ENCODE data around the gene LRRC71. TPM values are rescaled to one million over a fixed set of nuclear protein-coding genes. Genes with fewer than 3 reads are reported as not detected.

The LRRC71 gene
- total RNA-seq, 1 donor from 2014 or later: 2.5 TPM

DNA sequence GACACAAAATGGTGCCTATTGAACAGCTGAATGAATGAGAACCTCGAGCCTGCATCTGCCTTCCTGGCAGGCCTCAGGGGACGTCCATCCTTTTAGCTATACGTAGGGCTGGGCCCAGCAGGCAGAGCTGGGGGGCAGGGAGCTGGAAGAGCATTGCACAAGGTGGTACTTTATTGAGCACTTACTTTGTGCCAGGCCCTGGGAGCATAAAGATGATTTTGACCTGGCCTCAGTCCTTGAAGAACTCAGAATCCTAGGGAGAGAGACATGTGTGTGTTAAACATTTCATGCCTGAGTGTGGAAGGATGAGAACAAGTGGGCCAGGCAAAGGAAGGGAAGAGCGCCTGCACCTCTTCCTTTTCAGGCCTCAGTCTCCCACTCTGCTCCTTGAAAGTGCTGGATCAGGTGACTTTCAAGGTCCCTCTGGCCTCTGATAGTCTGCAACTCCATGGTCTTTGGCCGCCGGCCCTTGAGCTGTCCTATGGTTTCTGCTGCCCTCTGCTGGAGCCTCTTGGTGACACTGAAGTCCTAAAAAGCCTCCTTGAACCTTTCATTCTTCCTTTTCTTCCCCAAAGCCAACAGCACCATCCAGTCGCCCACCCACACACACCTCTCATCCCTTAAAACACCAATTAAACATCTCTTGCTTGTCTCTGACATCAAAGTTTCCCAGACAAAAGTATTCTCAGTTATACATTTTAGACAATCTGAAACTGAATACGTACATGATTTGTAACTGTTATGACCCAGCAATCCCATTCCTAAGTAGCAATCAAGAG lies 30.4 kb upstream of the LRRC71 start:
- peak; percentile 21 for ATAC-seq
- intact Hi-C loops (cut with DNase I): no loop called here
- peak; percentile 92 for DNase-seq (ENCODE audit: low spot score)

DNA sequence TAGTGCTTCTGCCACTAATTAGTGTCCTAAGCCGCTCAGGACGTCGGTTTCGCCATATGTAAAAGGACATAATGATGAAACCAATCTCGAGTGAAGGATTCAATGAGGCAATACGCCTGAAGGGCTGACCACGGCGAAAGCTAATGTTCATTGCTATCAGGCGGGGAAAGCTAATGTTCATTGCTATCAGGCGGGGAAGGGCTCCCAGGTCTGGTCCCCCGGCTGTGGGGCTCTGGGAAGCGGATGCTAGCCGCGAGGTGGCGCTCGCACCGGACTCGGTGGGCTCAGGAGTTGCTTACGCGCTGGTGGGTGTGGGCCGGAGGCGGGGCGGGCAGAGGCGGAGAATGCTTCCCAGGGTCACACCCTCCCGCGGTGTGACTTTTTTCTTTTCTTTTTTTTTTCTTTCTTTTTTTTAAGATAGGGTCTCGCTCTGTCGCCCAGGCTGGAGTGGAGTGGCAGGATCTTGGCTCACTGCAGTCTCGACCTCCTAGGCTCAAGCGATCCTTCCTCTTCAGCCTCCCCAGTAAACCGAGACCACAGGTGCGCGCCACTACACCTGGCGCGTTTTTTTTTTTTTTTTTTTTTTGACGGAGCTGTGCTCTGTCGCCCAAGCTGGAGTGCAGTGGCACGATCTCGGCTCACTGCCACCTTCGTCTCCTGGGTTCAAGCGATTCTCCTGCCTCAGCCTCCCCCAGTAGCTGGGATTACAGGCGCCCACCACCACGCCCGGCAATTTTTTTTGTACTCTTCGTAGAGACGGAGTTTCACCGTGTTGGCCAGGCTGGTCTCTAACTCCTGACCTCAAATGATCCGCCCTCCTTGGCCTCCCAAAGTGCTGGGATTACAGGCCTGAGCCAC lies 28.0 kb upstream of the LRRC71 start:
- intact Hi-C loops (cut with DNase I): no loop called here
- peak; percentile 97 for DNase-seq (ENCODE audit: low spot score)
- peak; percentile 89 for ATAC-seq

DNA sequence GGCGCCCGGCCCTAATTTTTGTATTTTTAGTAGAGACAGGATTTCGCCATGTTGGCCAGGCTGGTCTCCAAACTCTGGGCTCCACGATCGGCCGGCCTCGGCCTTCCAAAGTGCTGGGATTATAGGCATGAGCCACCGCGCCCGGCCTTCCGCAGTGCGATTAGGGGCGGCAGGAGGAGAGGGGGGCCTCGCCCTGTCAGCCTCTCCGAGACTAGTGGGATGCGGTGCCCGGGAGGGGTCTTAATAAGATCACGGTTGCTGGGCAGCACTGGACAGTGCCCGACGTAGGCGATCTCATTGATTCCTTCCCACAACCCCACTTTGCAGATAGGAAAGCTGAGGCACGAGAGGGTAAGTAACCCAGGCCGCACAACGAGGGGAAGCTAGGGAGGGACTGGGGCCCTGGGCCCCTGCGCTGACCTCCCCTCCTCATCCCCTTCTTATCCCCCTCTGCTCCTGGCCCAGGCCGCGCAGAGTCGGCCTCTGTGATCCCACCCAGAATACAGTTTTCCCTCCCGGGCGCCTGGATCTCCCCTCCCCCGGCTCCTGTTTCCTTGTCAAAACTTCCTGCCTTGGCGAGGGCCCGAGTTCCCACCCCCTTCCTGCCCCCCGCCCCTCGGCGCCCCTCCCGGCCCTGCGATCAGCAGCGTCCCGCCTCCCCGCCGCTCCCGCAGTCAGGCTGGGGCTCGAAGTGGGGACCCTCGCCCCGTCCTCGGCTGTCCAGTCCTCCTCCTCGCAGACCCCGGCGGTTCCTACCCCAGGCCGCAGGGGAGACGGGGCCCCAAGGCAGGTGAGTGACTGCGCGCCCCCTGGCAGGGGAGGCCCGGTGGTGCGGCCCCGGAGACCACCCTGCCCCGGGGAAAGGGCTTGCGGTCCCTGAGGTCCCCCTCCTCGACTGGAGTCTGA lies 27.1 kb upstream of the LRRC71 start, which contains the start of gene PEAR1:
Gene PEAR1 (plus strand): TSS at position 671 of the 906 bp plus-strand sequence. CDS start 10,209 bp downstream, outside the sequence.
- DNase-seq (ENCODE audit: low spot score): peak; percentile 86

DNA sequence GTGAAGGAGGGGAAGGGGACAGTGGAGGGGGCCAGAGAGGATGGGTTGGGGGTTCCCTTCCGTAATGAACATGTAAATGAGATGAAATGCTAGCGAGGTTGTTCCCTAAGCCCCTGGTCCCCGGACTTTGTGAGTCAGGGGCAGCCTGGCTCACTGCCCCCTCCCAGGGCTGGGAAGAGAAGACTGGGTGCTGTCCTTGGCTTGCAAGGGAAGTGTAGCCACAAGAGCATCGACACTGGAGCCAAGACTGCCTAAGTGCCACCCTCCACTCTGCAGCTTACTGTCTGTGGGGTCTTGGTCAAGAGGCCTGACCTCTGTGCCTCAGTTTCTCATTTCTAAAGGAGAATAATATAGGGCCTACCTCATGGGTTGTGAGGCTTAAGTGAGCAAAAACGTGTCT lies 26.4 kb upstream of the LRRC71 start:
- intact Hi-C loops (cut with DNase I): no loop called here
- DNase-seq (ENCODE audit: low spot score) (no peak), ATAC-seq (no peak)

More for the DNA sequence above, 27.1 kb upstream of the LRRC71 start, which contains the start of gene PEAR1:
- ATAC-seq: peak; percentile 49
- intact Hi-C loops (cut with DNase I): no loop called here

DNA sequence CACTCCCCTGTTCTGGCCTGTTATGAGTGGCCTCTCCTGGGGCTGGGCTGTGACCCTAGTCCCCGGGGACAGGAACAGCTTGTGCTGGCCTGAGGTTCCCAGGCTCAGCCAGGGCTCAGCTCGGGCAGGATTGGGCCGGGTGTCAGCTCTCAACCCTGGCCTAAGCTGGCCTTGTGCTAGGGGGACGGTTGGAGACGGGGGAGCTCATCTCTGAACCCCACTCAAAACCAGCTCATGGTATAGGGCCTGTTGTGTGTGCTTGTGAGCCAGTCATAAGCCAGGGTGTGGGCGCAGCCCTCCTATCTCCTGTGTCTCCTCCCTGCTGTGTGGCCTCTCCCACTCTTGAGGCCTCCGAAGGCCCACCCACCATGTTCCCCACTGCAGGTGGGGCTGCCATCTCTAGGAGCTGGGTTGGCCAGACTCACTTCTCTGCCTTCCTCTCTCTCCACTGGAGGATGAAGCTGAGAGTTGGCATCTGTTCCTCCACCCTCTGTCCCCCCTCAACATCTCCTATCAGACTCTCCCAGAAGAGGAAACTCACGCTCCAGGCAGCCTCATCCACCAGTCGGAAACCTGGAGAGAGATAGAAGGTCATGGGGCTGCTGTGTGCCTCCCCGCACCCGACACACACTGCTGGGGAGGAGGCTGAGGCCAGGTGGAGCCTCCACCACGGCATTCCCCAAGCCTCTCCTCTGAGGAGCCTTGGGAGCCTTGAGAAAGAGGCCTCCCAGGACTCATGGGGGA lies 25.5 kb upstream of the LRRC71 start:
- ATAC-seq (peak; percentile 61), DNase-seq (ENCODE audit: low spot score) (no peak)
- intact Hi-C loops (cut with DNase I): no loop called here

DNA sequence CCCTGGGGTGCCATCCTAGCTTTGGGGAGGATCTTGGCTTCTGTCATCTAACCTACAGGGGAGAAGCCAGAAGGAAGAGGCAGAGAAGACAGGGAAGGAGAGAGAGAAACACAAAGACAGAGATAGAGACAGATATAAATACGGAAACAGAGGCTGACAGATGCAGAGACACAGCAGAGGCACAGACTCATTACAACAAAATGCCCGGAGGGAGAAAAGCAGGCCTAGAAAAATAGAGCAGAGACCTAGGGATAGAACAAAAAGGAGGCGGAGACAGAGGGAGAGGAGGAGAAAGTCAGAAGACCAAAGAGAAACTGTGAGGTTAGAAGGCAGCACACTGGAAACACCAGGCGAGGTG lies 25.0 kb upstream of the LRRC71 start:
- ATAC-seq (peak; percentile 2), DNase-seq (ENCODE audit: low spot score) (no peak)
- intact Hi-C loops (cut with DNase I): no loop called here

DNA sequence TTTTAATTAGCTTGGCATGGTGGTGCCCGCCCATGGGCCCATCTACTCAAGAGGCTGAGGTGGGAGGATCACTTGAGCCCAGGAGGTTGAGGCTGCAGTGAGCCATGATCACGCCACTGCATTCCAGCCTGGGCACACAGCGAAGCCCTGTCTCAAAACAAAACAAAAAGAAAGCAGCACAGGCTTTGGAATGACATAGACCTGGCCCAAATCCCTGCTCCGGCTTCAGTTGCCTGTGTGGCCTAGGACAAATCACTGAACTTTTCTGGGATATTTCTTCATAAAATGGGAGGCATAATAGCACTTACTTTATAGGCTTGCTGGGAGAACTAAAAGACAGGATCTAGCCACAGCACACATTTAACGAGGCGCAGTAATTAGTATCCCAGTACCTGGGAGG lies 24.5 kb upstream of the LRRC71 start:
- intact Hi-C loops (cut with DNase I): no loop called here
- no peak for DNase-seq (ENCODE audit: low spot score)
- no peak for ATAC-seq

DNA sequence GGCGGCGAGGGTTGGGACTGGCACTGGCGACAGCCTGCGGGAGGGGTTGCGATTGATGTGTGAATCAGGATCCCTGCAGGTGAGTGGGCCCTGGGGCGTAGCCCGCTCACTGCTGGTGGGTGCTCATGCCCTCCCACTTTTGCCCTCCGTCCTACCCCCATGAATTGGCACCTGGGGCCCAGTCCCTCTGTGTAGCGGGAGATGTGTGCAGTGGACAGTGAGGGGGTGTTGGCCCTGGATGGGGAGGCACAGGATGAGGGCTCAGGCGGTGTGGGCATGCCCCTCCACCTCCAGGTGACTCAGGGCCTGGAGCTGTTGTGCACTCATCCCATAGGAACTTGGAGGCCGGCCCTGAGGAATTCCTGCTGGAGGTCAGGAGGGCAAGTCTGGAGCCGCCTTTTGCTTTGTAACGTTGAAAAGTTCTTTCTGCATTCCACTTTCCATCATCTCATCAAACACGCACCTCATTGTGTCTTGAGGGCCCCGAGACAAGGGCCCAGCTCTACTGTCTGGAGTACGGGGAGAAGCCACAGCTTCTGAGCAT lies 23.9 kb upstream of the LRRC71 start:
- ATAC-seq: no peak
- no peak for DNase-seq (ENCODE audit: low spot score)
- intact Hi-C loops (cut with DNase I): no loop called here

DNA sequence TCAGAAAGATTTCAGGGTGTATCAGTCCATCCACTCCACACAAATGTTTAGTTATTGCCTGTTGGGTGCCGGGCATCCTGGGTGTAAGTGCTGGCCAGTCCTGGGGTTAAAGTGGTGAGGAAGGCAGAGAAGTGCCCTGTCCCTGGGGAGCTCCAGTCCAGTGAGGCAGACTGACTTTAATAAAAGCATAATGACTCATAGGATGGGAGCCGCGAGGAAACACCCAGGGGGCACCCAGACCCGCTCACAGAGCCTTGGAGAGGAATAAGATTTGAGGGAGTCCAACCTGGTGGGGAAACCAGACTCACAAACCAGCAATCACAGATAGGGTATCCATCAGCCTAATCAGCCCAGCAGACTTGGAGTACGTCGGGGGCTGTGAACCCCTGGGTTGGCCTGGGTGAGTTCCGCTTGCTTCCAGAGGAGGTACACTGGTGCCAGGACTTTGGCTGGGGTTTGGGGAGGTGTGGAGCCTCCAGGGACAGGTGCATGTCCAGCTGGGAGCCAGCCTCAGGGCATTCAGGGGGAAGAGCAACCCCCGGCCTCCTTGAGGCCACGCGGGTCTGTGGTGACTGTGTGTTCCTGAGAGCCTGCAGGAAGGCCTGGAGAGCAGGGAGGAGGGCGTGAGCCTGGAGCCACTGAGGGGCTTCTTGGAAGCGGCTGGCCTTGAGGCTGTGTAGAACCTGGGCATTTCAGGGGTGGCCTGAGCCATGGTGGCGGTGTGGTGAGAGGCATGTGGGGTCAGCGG lies 23.2 kb upstream of the LRRC71 start:
- DNase-seq (ENCODE audit: low spot score) (no peak), ATAC-seq (no peak)
- intact Hi-C loops (cut with DNase I): no loop called here

DNA sequence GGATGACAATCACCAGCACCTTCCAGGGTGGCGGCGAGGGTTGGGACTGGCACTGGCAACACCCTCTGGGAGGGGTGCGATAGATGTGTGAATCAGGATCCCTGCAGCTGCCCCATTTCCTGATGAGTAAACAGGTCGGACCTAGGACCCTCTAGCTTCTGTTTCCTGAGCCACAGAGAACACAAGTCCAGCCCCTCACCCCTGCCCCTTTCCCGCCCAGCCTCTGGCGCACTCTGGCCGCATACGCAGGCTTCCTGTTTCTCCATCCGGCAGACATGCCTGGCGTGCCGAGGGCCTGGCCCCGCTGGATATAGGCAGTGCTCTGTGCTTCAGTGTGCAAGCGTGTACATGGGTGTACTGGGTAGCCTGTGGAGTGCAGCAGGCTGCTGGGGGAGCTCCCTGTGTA lies 22.3 kb upstream of the LRRC71 start:
- DNase-seq (ENCODE audit: low spot score): no peak

DNA sequence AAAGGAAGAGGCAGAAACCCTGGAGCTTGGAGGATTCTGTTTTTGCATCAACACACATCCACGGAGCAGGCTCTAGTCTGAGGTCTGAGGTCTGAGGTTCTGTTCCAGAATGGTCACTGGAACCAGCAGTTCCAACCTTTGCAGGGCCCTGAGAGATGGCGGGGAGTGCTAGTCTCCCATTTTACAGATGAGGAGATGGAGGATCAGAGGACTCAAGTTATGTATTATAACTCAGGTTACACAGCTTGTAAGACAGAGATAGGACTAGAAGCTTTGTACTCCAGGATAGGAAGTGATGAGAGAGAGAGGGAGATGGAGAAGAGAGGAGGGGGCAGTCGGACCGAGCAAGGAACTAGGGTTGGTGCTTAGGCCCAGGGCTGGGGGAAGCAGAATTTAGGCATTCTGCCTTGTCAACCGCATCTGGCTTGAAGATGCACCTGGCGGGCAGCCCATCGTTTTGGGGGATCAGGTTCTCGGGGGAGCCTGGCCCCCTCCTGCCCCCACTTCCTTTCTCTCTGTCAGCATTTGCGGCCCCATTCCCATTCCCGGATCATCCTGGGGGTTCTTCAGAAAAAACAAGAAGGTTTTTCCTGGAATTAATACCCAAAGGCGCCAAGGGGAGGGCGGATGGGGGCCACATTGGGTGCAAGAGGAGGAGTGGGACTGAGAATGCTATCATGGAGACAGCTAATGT lies 21.3 kb upstream of the LRRC71 start:
- ATAC-seq (no peak), DNase-seq (ENCODE audit: low spot score) (no peak)
- intact Hi-C loops (cut with DNase I): no loop called here

More for the DNA sequence above, 22.3 kb upstream of the LRRC71 start:
- ATAC-seq: peak; percentile 14
- intact Hi-C loops (cut with DNase I): no loop called here

DNA sequence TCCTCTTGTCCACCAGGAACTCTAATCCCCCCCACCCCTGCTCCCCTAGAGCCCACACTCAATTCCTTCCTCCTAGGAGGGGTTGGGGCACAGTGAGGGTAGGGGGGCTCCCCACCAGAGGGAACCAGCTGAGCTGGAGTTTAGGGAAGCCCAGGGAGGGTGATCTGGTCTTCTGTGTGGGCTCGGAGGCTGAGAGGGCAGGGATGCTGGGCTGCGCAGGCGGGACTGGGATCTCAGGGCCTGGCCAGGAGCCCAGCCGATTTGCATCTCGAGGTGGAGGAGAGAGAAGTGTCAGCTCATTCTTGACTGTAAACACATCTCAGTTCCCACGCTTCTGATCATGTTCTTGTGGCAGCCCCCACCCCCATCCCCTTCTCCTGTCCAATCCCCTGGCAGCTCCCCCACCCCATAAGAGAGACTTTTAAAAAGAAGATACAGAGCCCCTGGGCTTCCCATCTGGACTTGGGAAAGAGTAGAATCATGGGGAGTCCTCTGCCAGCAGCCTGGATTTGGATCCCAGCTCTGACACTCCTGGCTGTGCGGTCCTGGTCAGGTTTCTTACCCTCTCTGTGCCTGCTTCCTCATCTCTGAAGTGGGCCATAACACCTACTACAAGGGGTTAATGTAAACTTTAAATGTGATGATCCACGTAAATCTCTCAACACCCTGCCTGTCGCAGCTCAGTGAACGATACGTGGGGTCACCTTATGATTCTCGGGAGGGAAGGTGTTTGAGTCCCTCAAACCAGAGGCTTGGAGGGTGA lies 20.3 kb upstream of the LRRC71 start:
- intact Hi-C loops (cut with DNase I): no loop called here
- no peak for DNase-seq (ENCODE audit: low spot score)
- no peak for ATAC-seq

DNA sequence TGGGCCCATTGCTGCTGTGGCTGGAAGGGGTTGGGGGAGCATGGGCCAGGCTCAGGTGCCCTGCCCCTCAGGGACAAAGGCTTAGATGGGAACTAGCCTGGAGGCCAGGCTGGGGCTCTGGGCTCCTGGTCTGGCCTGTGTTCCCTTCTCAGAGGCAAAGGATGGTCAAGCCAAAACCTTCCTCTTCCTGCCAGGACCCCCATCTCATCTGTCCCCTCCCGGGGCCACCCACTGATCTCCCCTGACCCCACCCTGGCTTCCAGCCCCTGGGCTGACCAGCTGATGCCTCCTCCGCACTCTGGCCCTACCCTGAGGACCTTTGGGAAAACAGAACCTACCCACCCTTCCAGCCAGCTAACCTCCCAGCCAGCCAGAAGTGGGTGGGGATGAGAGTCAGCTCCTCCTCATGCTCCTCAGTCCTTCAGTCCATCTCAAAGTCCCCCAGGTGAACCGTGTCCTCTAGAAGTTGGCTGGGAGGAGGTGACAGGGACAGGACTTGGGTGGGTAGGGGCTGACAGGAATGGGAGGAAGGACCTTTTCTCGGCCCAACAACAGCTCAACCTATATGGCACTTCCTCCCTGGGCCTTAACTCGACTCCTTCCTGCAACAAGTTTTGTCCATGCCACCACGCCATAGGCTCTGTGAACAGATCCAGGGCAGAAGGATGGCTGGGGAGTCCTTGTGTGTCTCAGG lies 19.4 kb upstream of the LRRC71 start:
- intact Hi-C loops (cut with DNase I): no loop called here
- ATAC-seq (peak; percentile 18), DNase-seq (ENCODE audit: low spot score) (no peak)

DNA sequence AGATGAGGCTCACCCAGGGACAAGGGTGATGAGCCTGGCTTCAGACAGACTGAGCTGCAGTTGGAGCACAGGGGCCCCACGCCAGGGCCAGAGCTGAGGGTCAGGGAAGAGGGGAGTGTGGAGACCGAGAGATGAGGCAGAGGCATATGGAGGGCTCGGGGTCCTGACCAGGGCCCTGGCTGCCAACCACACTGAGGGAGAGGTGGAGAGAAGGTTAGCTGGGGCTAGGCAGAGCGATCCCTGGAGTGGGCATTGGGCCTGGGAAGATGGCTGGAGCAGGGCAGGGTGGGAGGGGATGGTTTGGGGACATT lies 18.9 kb upstream of the LRRC71 start:
- DNase-seq (ENCODE audit: low spot score) (no peak), ATAC-seq (no peak)
- intact Hi-C loops (cut with DNase I): no loop called here

DNA sequence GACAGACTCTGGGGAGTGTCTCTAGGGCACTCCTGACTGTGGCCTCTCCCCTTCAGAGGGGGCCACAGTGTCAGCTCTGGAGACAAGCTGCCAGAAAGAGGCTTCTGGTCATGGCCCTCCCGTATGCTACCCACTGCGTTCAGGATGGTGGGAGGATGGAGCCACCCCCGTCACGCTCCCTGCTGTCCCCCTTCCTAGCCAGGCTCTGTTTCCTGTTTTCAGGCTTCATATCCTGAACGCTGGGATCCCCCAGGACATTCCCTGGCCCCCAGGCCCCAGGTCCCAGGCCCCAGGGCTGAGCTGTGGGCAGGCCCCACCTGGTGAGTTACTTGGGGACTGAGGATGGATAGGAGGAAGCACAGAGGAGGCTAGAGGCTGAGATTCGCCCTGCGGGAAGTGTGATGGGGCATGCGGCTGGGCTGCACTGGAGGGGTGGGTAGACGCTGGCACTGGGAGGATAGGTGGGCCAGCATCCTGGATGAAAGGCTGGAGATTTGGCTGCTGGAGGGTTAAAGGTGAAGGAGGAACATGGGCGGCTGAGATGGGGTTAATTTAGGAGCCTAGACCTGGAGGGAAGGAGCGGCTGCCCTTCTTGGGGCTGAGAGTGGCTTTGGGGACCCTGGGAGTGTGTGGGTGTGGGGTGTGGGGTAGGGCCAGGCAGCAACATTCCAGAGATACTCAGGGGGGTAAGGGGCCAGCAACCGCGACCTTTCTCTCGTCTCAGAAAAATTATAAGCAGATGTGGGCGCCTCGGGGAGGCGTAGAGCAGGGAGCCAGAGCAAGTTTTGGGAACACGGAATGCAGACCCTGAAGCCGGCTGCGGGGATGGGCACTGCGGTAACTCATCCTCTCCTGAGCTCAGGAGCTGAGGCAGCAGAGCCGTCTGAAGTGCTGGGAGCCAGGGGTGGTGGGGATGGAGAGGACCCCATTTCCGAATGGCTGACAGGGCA lies 18.2 kb upstream of the LRRC71 start:
- peak; percentile 55 for ATAC-seq
- DNase-seq (ENCODE audit: low spot score): no peak
- intact Hi-C loops (cut with DNase I): no loop called here

Data from sciatic nerve (tissue), 2 donors.